Tibial nerve (tissue), 4 donors: Measurements from ENCODE around the gene RALB. TPM values are rescaled to one million over a fixed set of nuclear protein-coding genes. Genes with fewer than 3 reads are reported as not detected.
A peak's percentile ranks its signal among the peaks of the same experiment; 100 is the strongest.

ENCODE experiments used
- DNase-seq, 2 donors: peaks; one replicate each; pipeline ENCODE4 v3.0.0-alpha.2; 2019; ENCODE audit warnings: low spot score in 2 of 2
- H3K27ac ChIP-seq, 4 donors: fragments of 200-600 bp; sonication (generic) in 3 of 4; one replicate each; pipeline ENCODE4 v1.5.1; 2017 to 2019; ENCODE audit warnings: mild to moderate bottlenecking in 1 of 4
- H3K27me3 ChIP-seq, 2 donors: fragments of 200-600 bp; sonication (generic) in 1 of 2; one replicate each; pipeline versions ENCODE4 v1.5.1 to v1.6.0; 2017 to 2019
- H3K36me3 ChIP-seq, 3 donors: fragments of 200-600 bp; sonication (generic); one replicate each; pipeline ENCODE4 v1.5.1; 2018 to 2019
- H3K4me1 ChIP-seq, 4 donors: fragments of 200-600 bp; sonication (generic) in 3 of 4; one replicate each; pipeline ENCODE4 v1.5.1; 2017 to 2019
- H3K4me3 ChIP-seq, 4 donors: fragments of 200-600 bp; sonication (generic) in 3 of 4; one replicate each; pipeline ENCODE4 v1.5.1; 2017 to 2019; ENCODE audit warnings: mild to moderate bottlenecking in 1 of 4, moderate library complexity in 1 of 4
- H3K9me3 ChIP-seq, 4 donors: fragments of 200-600 bp; sonication (generic) in 3 of 4; one replicate each; pipeline ENCODE4 v1.5.1; 2017 to 2019
- CTCF ChIP-seq, 5 experiments: fragments of 200-600 bp in 3 of 5; fragments of 450-650 bp in 2 of 5; sonication (generic) in 3 of 5; IDR thresholded peaks; one replicate each; pipeline ENCODE4 v1.5.1; 2016 to 2019; ENCODE audit warnings: antibody characterized with exemption in 5 of 5, mild to moderate bottlenecking in 3 of 5, moderate library complexity in 2 of 5
- EP300 ChIP-seq, 2 donors: sonication (generic); formaldehyde crosslinking; IDR thresholded peaks; one replicate each; pipeline ENCODE4 v1.6.1; 2017; ENCODE audit warnings: antibody characterized with exemption in 2 of 2, mild to moderate bottlenecking in 1 of 2
- POLR2A ChIP-seq, 2 donors: fragments of 450-650 bp; IDR thresholded peaks; one replicate each; pipeline ENCODE4 v1.6.1; 2017; ENCODE audit warnings: antibody characterized with exemption in 2 of 2, mild to moderate bottlenecking in 2 of 2, moderate library complexity in 2 of 2
- WGBS, 2 donors: methylation state at CpG; one replicate each; pipeline ENCODE4 v1.1.5; 2018; 5-methylcytosine and 5-hydroxymethylcytosine counted together
- total RNA-seq, 4 donors: library from RNA; depleted of rRNA; stranded (reverse); fragments of >200 nt; gene quantifications; one replicate each; pipeline ENCODE4 v1.1.0, GENCODE V29; 2016

RALB gene
- total RNA-seq, 4 donors from 2014 or later: 35.1 to 40.4 (median 39.8) TPM

- H3K27me3 ChIP-seq: no peaks in the 10 kb centered on the region
- no peak overlapping the region for H3K4me3 ChIP-seq
- H3K36me3 ChIP-seq: no peaks in the 10 kb centered on the region
- no peak overlapping the region for H3K27ac ChIP-seq
- peaks cover 0 to 29% (median 2%) of the 10 kb centered on the region in 4 donors for H3K4me1 ChIP-seq
- TF ChIP-seq POLR2A (IDR thresholded peaks at IDR 0.05) (no peak), CTCF (IDR thresholded peaks at IDR 0.05) (no peak), EP300 (IDR thresholded peaks at IDR 0.05) (no peak)
- DNase-seq: no peak
- 90 to 93% methylated on average over 10 of the region's 10 CpGs for WGBS, 2 donors
- H3K9me3 ChIP-seq: no peaks in the 10 kb centered on the region
Measured at GRCh38 chr2:120321721-120322284, 69.2 kb downstream of the RALB start.

GRCh38 chr2:120322329-120322728 is 69.7 kb downstream of the RALB start:
- Histone ChIP-seq H3K4me3 (no peak overlapping the region), H3K27ac (no peak overlapping the region), H3K27me3 (no peaks in the 10 kb centered on the region), H3K36me3 (no peaks in the 10 kb centered on the region), H3K9me3 (no peaks in the 10 kb centered on the region), H3K4me1 (peaks cover 0 to 29% (median 2%) of the 10 kb centered on the region in 4 donors)
- DNase-seq: no peak
- WGBS, 2 donors: 88 to 93% methylated on average over 7 of the region's 7 CpGs
- TF ChIP-seq CTCF (IDR thresholded peaks at IDR 0.05) (no peak), EP300 (IDR thresholded peaks at IDR 0.05) (no peak), POLR2A (IDR thresholded peaks at IDR 0.05) (no peak)

DNA sequence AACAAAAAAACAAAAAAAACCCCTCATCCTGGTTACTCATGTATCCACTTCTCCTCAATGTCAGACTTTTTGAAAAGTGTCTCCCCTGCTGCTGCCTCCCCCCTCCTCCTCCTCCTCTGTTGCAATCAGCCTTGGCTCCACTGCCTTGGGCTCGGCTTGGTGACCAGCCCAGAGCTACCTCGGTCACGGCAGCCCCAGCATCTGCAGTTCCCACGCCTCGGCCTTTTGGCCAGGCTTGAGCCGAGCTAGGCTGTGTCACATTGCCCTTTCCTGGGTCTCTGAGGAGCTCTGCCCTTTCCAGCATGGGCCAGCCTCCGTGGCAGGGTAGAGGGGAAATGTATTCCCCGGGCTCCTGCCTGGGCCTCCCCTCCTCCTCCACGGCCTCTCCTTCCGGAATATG is 70.6 kb downstream of the RALB start:
- Histone ChIP-seq H3K27ac (no peak overlapping the region), H3K27me3 (no peaks in the 10 kb centered on the region), H3K9me3 (no peaks in the 10 kb centered on the region), H3K4me3 (no peak overlapping the region), H3K4me1 (peaks cover 0 to 29% (median 2%) of the 10 kb centered on the region in 4 donors), H3K36me3 (no peaks in the 10 kb centered on the region)
- TF ChIP-seq EP300 (IDR thresholded peaks at IDR 0.05) (peak in 1 of 2 donors; percentile 25), POLR2A (IDR thresholded peaks at IDR 0.05) (no peak), CTCF (IDR thresholded peaks at IDR 0.05) (no peak)
- DNase-seq: peak in 1 of 2 donors; percentile 58
- 53 to 64% methylated on average over 10 of the region's 10 CpGs for WGBS, 2 donors

GRCh38 chr2:120323807-120324399 is 71.3 kb downstream of the RALB start:
- Histone ChIP-seq H3K9me3 (no peaks in the 10 kb centered on the region), H3K27me3 (no peaks in the 10 kb centered on the region), H3K4me1 (peaks cover 0 to 22% (median 2%) of the 10 kb centered on the region in 4 donors), H3K4me3 (no peak overlapping the region), H3K27ac (no peak overlapping the region), H3K36me3 (no peaks in the 10 kb centered on the region)
- no peak for DNase-seq
- TF ChIP-seq POLR2A (IDR thresholded peaks at IDR 0.05) (no peak), EP300 (IDR thresholded peaks at IDR 0.05) (no peak), CTCF (IDR thresholded peaks at IDR 0.05) (no peak)
- 74 to 88% methylated on average over 8 to 10 of the region's 10 CpGs for WGBS, 2 donors

DNA sequence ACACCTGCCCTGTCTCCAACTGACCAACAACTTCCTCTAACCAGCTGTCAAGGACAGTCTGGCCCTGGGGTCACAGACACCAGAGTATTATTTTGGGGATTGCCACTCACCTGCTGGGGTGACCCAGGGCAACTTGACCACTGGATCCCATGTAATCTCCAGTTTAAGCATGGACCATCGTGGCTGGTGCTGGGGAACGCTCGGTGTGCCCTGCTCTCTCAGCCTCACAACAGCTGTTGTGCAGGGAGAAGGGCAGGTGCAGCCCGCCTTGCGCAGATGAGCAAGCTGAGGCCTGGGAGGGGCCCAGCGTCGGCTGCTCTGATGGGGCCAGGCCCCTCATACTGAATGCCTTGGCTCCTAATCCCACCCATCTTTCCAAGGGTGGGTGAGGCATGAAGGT is 72.3 kb downstream of the RALB start:
- WGBS, 2 donors: 91 to 94% methylated on average over 7 of the region's 7 CpGs
- Histone ChIP-seq H3K4me1 (peaks cover 0 to 12% (median 0%) of the 10 kb centered on the region in 4 donors), H3K27me3 (no peaks in the 10 kb centered on the region), H3K9me3 (no peaks in the 10 kb centered on the region), H3K27ac (no peak overlapping the region), H3K36me3 (no peaks in the 10 kb centered on the region), H3K4me3 (no peak overlapping the region)
- DNase-seq: no peak
- TF ChIP-seq EP300 (IDR thresholded peaks at IDR 0.05) (no peak), CTCF (IDR thresholded peaks at IDR 0.05) (no peak), POLR2A (IDR thresholded peaks at IDR 0.05) (no peak)
